Measurements from ENCODE around the gene CAST.
A peak's percentile ranks its signal among the peaks of the same experiment; 100 is the strongest.
"Not testable (repeated sequence)": the region's sequence is repeated elsewhere in the genome, so short reads cannot be mapped to it uniquely, and the experiment has no call there.

The CAST gene

DNA sequence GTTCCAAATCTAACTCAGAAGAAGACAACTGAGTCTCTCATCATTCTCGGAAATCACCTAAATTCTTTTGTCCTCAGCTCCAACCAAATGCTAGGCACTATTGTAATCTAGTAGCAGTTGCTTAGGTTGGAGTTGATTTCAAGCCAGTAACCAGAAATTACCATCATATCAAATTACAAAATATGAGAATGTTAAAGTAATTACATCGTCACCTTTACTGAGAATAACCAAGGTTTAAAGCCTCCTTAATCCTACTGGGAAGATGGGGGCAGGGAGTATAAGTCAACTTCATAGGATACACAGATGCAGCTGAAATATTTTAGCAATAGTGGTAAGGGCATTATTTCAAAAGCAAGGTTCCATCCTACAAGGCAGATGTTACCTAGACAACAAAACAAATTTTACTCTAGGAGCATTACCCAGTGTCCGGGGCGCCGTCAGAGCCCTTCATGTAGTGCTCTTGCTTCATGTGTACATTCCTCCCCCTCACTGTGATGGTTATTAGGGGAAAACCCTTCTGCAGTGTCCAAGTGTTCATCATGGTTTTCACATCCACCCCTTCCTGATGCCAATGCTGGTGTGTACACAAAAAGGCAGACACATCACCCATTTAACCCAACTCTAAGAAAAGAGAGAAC is 126.1 kb downstream of the CAST start:
- DNase-seq = no peak

DNA sequence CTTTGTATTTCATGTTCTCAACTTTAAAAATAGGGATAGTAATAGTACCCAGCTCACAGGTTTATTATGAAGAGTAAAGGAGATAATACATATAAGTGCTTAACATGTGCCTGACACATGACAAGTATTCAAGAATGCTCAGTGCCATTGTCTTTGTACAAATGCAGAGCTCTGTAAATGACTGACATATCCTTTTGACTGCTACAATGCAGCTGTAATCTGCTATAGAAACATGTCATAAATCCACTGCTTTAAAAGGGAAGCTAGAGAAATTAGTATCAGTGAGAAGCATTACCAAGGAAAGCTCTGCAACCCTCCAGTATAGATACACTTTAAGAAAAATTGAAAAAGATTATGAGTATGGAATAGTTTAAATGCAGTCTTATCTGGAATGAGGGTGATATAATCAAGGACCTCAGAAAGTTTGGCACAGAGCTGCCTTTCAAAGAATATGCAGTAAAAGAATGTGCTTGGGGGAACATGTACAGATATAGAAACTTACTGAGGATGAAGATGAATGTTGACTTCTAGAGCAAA is 127.7 kb downstream of the CAST start:
- DNase-seq = no peak

GRCh38 chr5:96790961-96791504 is 128.9 kb downstream of the CAST start:
- no peak for DNase-seq

GRCh38 chr5:96794757-96795156 is 132.6 kb downstream of the CAST start:
- no peak for DNase-seq

- DNase-seq = no peak
These were observed 133.4 kb downstream of the CAST start for GRCh38 chr5:96795626-96796025.

DNA sequence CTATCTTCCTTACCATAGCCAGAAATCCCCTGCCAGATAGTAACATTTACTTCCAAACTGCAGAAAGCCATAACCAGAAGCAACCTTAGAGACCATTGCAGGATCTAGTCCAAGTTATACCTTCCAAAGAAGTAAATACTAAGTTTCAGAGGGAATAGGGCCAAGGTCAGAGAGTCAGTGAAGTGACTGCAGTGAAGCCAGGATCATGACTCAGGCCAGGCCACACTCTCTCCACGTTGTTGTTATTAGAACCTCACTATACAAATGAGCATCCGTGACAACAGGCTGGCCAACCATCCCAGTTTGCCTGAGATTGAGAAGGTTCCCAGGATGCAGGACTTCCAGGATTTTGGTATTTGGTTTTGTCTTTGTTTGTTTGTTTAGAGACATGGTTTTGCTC is 134.3 kb downstream of the CAST start:
- no peak for DNase-seq

DNA sequence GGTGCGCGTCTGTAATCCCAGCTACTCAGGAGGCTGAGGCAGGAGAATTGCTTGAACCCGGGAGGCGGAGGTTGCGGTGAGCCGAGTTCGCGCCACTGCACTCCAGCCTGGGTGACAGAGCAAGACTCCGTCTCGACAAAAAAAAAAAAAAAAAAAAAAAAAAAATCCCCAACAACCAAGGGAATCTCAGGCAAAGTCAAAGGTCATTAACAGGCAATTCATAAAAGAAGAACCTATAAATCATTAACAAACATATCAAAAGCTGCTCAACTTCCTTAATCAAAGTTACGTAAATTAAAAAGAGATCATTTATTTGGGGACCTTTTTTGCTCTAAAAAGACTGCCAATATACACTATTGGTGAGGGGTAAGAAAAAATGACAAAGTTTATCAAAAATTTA is 139.5 kb downstream of the CAST start:
- DNase-seq = not testable (repeated sequence)

DNA sequence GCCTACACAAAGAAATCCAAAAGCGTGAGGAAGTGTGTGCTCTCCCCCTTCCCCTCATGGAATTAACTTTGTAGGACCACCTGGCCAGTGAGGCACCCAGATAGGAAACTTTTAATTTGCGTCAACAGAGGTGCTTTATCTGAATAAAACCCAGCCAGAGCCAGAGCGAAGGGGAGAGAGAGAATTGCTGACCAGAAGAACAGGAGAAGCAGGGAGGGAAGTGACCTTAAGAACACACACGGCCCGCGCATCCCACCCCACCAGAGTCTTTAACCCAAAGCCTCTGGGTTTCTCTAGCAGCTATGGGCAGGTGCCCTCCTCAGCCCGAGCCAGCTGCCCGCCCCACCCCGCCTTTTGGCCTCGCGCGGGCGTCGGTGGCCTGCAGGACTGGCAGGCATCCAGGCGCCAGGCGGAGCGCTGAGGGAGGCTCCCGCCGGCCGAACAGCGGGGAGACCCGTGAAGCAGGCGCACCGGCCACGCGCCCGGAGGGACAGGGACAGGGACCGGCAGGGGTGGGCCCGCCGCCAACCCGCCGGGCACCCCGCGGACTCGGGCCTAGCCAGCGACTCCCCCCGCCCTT is 145.0 kb downstream of the CAST start:
- peak; percentile 24 for DNase-seq

DNA sequence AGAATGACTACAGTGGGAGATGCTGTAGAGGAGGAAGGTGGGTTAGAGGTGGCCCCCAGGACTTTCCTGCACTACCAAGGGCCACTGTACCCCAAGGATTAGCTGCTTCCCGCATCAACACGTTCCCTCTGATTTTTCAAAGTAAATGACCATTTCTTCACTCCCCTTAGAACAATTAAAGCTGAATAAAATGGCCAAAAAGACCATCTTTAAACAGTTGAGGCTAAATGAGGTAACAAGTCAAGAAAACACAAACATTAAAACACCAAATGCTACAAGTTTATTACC is 146.3 kb downstream of the CAST start:
- no peak for DNase-seq

GRCh38 chr5:96808868-96809558 is 146.8 kb downstream of the CAST start:
- DNase-seq = no peak

GRCh38 chr5:96809921-96810320 is 147.7 kb downstream of the CAST start:
- no peak for DNase-seq

DNA sequence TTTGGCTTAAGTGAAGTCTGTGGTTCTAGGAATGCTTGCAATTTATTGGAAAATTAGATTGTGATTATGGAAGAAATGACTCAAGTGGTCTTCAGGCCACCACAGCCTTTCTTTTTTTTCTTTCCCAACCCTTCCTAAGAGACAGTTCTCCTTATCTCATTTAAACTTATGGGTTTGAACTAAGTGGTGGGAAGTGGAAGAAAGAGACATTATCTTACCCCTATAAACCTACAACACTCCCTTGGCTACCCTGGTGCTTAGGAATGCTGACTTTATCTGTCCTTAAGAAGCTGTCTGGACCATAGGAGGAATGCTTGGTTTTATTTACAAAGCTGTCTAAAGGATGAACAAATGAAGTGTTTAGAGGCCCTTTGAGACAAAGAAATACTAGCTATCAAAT is 150.7 kb downstream of the CAST start:
- no peak for DNase-seq

DNA sequence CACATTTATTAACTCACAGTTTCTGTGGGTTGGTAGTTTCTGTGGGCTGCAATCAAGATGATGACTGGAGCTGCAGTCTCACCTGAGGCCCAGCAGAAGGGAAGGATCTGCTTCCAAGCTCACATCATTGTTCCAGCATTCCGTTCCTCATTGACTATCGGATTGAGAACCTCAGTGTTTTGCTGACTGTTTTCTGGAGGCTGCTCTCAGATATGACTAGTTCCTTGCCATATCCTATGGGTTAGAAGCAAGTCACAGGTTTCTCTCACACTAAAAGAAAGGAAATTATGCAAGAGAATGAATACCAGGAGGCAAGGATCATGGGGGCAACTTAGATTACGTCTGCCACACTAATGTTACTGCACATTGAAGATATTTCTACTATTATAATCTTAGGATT is 151.9 kb downstream of the CAST start:
- DNase-seq = no peak

DNA sequence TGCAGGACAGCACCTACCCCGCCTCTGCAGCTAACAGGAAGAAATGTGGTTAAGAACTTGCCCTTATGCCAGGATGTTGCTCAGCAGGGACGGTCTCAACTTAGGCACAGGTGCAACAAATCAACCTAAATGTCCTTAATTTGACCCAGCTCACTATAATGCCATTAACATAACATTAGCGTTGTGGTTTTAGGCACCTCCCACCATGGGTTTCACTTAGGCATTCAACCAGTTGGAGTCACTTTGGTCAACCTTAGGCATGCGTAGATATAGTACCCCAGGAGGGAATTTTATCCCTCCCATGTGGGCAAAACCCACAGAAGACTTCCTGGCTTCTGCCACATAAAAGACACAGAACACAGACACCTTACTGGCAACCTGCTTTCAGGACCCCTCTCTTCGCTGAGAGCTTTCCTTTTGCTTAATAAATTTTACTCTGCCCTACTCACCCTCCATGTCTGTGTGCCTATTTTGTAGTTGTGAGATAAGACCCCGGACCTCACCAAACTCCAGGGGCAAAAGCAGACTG is 154.3 kb downstream of the CAST start:
- DNase-seq = no peak

- DNase-seq = no peak
These were observed 154.8 kb downstream of the CAST start for GRCh38 chr5:96816991-96817390.

DNA sequence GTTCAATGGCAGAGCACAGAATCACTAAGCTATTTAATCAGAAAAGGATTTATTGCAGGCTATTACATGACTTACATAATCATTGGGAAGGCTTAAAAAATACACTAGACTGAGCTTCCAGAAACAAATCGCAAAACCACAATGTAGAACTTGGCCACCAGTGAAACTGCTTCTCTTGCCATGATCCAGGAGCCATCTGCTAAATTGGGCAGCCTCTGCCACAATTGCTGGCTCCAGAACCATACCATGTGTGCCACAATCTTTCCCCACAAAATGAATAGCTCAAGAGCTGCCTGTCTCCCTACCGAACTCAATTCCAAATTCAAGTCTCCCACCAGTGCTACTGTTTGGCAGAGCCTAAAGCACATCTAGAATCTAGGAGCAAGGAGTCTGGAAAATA is 155.3 kb downstream of the CAST start:
- no peak for DNase-seq

- DNase-seq = no peak
These were observed 156.1 kb downstream of the CAST start for GRCh38 chr5:96818125-96818788.

- DNase-seq = no peak
These were observed 157.6 kb downstream of the CAST start for GRCh38 chr5:96819806-96820205.

DNA sequence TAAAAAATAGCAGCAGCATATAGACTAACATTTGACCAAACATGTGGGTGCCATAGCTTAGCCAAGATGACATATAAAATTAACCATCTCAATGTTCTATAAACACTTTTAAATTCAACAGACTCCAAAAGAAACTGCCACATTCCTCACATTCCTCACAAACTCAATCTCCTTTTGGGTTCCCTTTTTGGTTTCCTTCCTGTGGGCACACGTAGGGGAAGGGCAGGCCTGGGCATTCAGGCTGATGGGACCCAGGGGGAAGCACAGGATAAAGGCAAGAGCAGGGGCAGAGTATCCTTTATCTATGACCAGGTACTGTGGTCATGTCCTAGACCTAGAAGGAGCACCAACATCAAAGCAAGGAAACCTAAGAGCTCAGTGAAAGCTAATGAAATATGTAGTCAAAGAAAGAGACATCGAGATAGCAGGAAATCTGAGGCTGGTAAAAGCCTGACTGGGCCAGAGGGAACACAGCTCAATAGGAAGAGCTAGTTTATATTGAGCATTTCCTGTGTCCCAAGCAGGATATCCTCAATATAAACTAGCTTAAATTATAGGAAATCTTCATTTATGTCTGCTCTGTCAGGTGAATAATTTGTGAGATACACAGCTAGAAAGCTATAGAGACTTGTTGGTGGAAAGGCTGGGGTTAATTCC is 159.2 kb downstream of the CAST start:
- no peak for DNase-seq

- no peak for DNase-seq
These were observed 160.7 kb downstream of the CAST start for GRCh38 chr5:96822686-96823459.

GRCh38 chr5:96823900-96824380 is 161.8 kb downstream of the CAST start:
- DNase-seq = no peak

All from amniotic stem cell (primary cell).